GM12874 (cell line): ENCODE measurements around the gene LAMA2.

Experiments
- TF ChIP-seq, protein P1 (sequence below): IDR thresholded peaks from 2 replicates; pipeline ENCODE4 v1.5.1; 2011; ENCODE audit warnings: low read depth, mild to moderate bottlenecking, control low read depth, low read length, moderate library complexity; ENCODE audit not compliant: insufficient read depth

LAMA2 gene

DNA sequence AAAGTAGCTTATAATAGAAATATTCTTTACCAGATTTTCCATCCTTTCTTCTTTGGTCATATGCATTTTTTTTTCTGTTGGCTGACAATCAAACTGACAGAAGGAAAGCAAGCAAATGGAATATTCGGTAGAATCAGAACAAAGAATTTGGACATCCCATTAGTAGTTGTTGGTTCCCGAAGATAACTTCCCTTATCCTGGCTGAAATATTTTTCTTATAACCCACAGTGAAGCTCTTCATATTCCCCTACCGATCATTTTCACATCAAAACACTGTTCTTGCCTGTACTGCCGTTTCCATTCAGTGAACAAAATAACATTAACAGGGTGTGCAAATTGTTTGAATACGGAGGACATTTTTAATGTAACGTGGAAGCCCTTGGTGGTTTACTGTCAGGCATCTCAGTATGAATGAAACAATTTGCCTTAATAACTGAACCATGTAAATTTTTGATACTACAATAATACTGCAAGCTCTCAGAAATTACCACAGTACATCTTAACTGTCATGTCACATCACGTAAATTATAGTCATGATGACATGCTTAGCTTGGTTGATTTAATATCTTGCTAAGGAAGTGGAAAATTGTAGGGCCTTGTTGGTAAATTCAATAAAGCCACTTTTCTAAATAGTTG is 311.5 kb downstream of the LAMA2 start:
- TF ChIP-seq, protein P1, sequence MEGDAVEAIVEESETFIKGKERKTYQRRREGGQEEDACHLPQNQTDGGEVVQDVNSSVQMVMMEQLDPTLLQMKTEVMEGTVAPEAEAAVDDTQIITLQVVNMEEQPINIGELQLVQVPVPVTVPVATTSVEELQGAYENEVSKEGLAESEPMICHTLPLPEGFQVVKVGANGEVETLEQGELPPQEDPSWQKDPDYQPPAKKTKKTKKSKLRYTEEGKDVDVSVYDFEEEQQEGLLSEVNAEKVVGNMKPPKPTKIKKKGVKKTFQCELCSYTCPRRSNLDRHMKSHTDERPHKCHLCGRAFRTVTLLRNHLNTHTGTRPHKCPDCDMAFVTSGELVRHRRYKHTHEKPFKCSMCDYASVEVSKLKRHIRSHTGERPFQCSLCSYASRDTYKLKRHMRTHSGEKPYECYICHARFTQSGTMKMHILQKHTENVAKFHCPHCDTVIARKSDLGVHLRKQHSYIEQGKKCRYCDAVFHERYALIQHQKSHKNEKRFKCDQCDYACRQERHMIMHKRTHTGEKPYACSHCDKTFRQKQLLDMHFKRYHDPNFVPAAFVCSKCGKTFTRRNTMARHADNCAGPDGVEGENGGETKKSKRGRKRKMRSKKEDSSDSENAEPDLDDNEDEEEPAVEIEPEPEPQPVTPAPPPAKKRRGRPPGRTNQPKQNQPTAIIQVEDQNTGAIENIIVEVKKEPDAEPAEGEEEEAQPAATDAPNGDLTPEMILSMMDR: no peak

DNA sequence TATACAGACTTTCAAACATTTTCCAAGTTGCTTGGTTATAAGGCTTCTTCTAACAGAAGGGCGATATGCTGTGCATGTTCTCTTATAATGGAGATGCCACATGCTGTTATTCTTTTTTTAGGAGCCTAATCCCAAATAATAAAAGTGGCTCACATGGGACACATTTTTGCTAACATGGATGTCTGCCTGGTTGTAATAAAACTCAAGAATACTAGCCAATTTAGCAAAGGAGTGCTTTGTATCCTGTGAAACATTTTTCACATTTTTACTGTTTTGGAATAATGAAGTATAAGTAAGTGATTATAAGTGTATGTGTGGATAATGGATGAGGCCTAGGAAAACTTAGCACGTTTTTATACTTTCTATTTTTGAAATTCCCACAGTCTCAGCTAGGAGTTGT is 312.2 kb downstream of the LAMA2 start:
- TF ChIP-seq, protein P1: no peak

DNA sequence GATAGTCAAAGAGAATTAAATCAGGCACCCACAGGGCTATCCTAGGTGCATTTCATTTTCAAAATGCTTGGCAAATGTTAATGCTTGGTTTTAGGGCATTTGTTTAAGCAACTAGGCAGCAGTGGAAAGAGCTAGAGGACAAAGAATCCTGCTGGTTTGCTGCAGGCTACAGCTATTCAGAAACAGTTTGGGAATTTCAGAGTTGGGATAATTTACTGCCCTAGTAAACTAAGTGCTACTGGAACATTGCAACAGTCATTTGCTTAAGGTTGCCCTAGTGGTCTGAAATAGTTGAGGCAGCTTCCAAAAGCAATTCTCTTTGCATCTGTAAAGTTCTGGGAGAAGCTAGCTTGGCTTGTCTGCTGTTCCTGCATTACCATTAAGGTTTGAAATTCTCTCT is 312.7 kb downstream of the LAMA2 start:
- TF ChIP-seq, protein P1: no peak

DNA sequence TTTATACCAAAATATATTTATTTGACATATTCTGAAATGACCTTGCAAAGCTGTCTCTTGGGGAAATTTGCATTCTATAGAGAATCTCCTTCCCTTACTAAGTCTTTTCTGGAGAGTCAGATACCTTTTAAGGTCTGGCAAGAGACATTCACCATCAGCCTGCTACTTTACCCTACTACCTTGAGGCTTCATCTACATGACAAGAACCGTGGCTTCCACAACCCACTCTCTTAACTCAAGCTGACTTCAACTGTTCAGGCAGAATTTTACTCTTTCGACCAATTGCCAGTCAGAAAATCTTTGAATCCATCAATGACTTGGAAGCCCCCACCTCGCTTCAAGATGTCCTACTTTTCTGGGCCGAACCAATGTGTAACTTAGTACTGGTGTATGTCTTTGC is 314.2 kb downstream of the LAMA2 start:
- TF ChIP-seq, protein P1: no peak

DNA sequence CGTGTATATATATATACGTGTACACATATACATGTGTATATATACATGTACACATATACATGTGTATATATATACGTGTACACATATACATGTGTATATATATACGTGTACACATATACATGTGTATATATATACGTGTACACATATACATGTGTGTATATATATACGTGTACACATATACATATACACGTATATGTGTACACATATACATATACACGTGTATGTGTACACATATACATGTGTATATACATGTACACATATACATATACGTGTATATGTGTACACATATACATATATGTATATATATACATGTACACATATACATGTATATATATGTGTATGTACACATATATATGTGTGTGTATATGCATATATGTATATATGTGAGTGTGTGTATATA is 317.2 kb downstream of the LAMA2 start:
- TF ChIP-seq, protein P1: no peak

DNA sequence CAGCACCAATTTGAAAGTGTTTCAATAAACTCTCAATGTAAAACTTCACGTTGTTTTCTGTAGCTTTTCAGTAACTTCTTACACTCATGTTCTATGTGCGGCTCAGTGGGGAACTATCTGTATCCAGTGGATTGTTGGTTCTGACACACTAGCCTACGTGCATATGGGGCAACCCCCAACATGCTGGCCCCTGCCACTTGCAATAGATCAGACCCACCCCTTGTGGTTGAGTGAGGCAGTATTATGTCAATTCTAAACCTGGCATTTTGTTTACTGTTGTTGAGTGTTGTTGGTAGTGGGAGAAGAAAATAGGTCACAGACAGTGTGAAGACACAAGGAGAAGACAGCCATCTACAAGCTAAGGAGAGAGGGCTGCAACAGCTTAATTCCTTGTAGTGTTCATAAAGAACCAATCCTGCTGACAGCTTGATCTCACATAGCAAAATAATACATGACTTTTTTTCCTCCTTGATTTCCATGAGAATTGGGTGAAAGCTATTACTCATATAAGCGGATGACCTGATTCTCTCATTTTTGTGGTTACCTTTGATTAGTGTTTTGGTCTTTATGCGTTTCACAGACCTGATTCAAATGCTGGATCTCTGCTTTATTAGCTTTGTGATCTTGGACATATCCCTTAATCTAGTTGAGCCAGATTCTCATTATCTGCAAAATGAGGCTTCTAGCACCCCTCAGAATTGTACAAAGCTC is 320.4 kb downstream of the LAMA2 start:
- TF ChIP-seq, protein P1: no peak

DNA sequence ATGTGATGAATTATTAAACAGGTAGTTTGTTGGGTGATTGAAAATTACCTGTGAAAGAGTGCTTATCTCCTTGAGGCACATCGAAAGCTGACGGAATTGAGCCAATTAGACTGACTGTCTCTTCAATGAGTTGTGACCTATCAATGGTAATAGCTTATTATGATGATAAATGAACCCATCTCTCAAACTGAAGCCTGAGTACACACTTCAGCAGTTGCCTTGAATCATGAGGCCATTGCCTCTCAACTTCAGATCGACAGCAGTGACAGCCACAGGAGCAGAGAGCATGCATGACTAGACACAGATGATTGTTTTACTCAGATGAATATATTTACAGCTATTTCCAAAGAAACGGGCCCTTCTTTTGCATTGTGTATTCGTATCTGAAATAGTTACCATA is 323.9 kb downstream of the LAMA2 start:
- TF ChIP-seq, protein P1: no peak
